Ovary (tissue), 9 donors: ENCODE data around the gene ZNF426. TPM values are rescaled to one million over a fixed set of nuclear protein-coding genes. Genes with fewer than 3 reads are reported as not detected.
A peak's percentile ranks its signal among the peaks of the same experiment; 100 is the strongest.
"Not testable (repeated sequence)": the region's sequence is repeated elsewhere in the genome, so short reads cannot be mapped to it uniquely, and the experiment has no call there.

Experiments
- DNase-seq, 5 donors: peaks; one replicate each; pipeline ENCODE4 v3.0.0-alpha.2; 2019 to 2020
- H3K27ac ChIP-seq, 2 donors: fragments of 200-600 bp; one replicate each; pipeline versions ENCODE4 v1.5.1 to v1.8.0; 2019 to 2022
- H3K27me3 ChIP-seq: fragments of 200-600 bp; one replicate; pipeline ENCODE4 v1.8.0; 2022
- H3K36me3 ChIP-seq: fragments of 200-600 bp; sonication (generic); one replicate; pipeline ENCODE4 v1.5.1; 2019
- H3K4me1 ChIP-seq: one replicate; pipeline ENCODE4 v1.8.1; 2013; ENCODE audit warnings: mild to moderate bottlenecking, moderate library complexity; ENCODE audit not compliant: insufficient read depth
- H3K4me3 ChIP-seq: fragments of 200-600 bp; sonication (generic); one replicate; pipeline ENCODE4 v1.5.1; 2017
- H3K9me3 ChIP-seq, 2 donors: fragments of 200-600 bp in 1 of 2; sonication (generic) in 1 of 2; one replicate each; pipeline versions ENCODE4 v1.5.1 to v1.8.1; 2013 to 2019; ENCODE audit warnings: mild to moderate bottlenecking in 1 of 2, moderate library complexity in 1 of 2
- CTCF ChIP-seq, 3 donors: fragments of 450-650 bp in 2 of 3; fragments of 200-600 bp in 1 of 3; IDR thresholded peaks; one replicate each; pipeline versions ENCODE4 v1.5.1 to v1.8.0; 2016 to 2022; ENCODE audit warnings: antibody characterized with exemption in 3 of 3, mild to moderate bottlenecking in 1 of 3
- EP300 ChIP-seq: sonication (generic); formaldehyde crosslinking; IDR thresholded peaks from one replicate; pipeline ENCODE4 v1.6.1; 2017; ENCODE audit warnings: antibody characterized with exemption
- POLR2A ChIP-seq: fragments of 450-650 bp; IDR thresholded peaks from one replicate; pipeline ENCODE4 v1.6.1; 2017; ENCODE audit warnings: antibody characterized with exemption, mild to moderate bottlenecking, moderate library complexity
- WGBS, 3 donors: extraction: QIAGEN DNeasy Blood & Tissue Kit in 1 of 3; methylation state at CpG; one replicate each; pipeline versions ENCODE4 v1.1.5 to v1.1.7; 2013 to 2017; 5-methylcytosine and 5-hydroxymethylcytosine counted together
- intact Hi-C, 4 donors: fragments of 100-400 bp; cut with DNase I; formaldehyde crosslinking; loops; one replicate each; pipeline versions ENCODE4 v1.11.0 to v1.15.1; 2022 to 2023
- polyA plus RNA-seq, 2 donors: library from polyadenylated mRNA; stranded (reverse); fragments of 200-250 nt in 1 of 2; fragments of 350-450 nt in 1 of 2; fragmentation: Illumina TruSeq in 1 of 2; extraction: RNeasy Lipid Tissue Mini Kit (QIAGEN cat#74804) in 1 of 2; gene quantifications; one replicate each; pipeline ENCODE4 v1.2.3, GENCODE V29; 2013 to 2014
- total RNA-seq, 7 donors: library from RNA; depleted of rRNA in 2 of 7; stranded (reverse); fragments of >200 nt in 2 of 7; fragmentation: NEBNext Ultra II Directional in 3 of 7; extraction: Animal tissue kit (Norgen Biotek cat#: 25700) in 3 of 7; gene quantifications; one replicate each; pipeline versions ENCODE4 v1.1.0 to v1.2.4, GENCODE V29; 2016 to 2023
- donor health status: DM: no; HTN: no; CAD: no; lungs with moderate emphysema.
- donor health status: DM: no; HTN: no; CAD: no.
- donor health status: Bipolar disorder and iron deficiency.
- donor health status: DM: yes; HTN: yes; CAD: no.
- donor health status: DM: no; HTN: no; CAD: no.
- donor health status: DM: yes; HTN: yes; CAD: no.

The ZNF426 gene
- total and polyA plus RNA-seq, 9 donors = 7.7 to 35.1 (median 27.3) TPM

- Histone ChIP-seq H3K36me3 (no peaks in the 10 kb centered on the region), H3K27me3 (no peaks in the 10 kb centered on the region), H3K9me3 (no peaks in the 10 kb centered on the region), H3K4me1 (no peaks in the 10 kb centered on the region), H3K27ac (no peak overlapping the region), H3K4me3 (no peak overlapping the region)
- TF ChIP-seq CTCF (IDR thresholded peaks at IDR 0.05) = no peak
- TF ChIP-seq EP300 = no peak
- TF ChIP-seq POLR2A = no peak
- 91 to 94% (median 92%) methylated on average over 10 to 11 of the region's 11 CpGs for WGBS, 3 donors
- intact Hi-C loops = no loop called here
- no peak for DNase-seq
These were observed 9.4 kb upstream of the ZNF426 start for GRCh38 chr19:9547870-9548269.

- H3K36me3 ChIP-seq, H3K4me1 ChIP-seq, H3K4me3 ChIP-seq, H3K27ac ChIP-seq, H3K9me3 ChIP-seq, intact Hi-C loops, H3K27me3 ChIP-seq: not testable (repeated sequence)
- 92% methylated on average over 12 of the region's 12 CpGs for WGBS, 3 donors
- peak in 1 of 5 donors; percentile 17 for DNase-seq
These were observed 2.8 kb upstream of the ZNF426 start for GRCh38 chr19:9541281-9541680.

- H3K27me3 ChIP-seq, DNase-seq, H3K4me3 ChIP-seq, H3K4me1 ChIP-seq, H3K27ac ChIP-seq, intact Hi-C loops, H3K36me3 ChIP-seq: not testable (repeated sequence)
- WGBS, 3 donors = 36 to 100% (median 95%) methylated on average over 1 of the region's 1 CpG
- H3K9me3 ChIP-seq = peaks cover 0 to 16% of the 10 kb centered on the region in 2 donors
These were observed 1.5 kb upstream of the ZNF426 start for GRCh38 chr19:9539921-9540320.

GRCh38 chr19:9539201-9539600, 756 bp upstream of the ZNF426 start:
- Histone ChIP-seq H3K27ac (peak overlapping the region; percentile 91 to 95), H3K9me3 (peaks cover 0 to 24% of the 10 kb centered on the region in 2 donors), H3K4me3 (peak overlapping the region; percentile 81)
- intact Hi-C loops, H3K27me3 ChIP-seq, DNase-seq, H3K36me3 ChIP-seq, H3K4me1 ChIP-seq: not testable (repeated sequence)
- 78 to 82% (median 79%) methylated on average over 6 of the region's 6 CpGs for WGBS, 3 donors

GRCh38 chr19:9535934-9536333, 2.5 kb downstream of the ZNF426 start:
- H3K4me1 ChIP-seq = peaks cover 3% of the 10 kb centered on the region
- peaks cover 0 to 56% of the 10 kb centered on the region in 2 donors for H3K9me3 ChIP-seq
- no peak for DNase-seq
- H3K27ac ChIP-seq = no peak overlapping the region
- peaks cover 2% of the 10 kb centered on the region for H3K36me3 ChIP-seq
- TF ChIP-seq POLR2A (no peak), CTCF (IDR thresholded peaks at IDR 0.05) (no peak), EP300 (no peak)
- WGBS, 3 donors = 93 to 98% (median 98%) methylated on average over 4 of the region's 4 CpGs
- no peak overlapping the region for H3K4me3 ChIP-seq
- H3K27me3 ChIP-seq = no peaks in the 10 kb centered on the region
- intact Hi-C loops = no loop called here

GRCh38 chr19:9531933-9532332, 6.5 kb downstream of the ZNF426 start:
- Histone ChIP-seq H3K36me3 (peaks cover 17% of the 10 kb centered on the region), H3K27ac (no peak overlapping the region), H3K4me1 (no peaks in the 10 kb centered on the region), H3K9me3 (peaks cover 10 to 95% of the 10 kb centered on the region in 2 donors), H3K27me3 (no peaks in the 10 kb centered on the region), H3K4me3 (no peak overlapping the region)
- no peak for TF ChIP-seq POLR2A
- no peak for DNase-seq
- intact Hi-C loops = no loop called here
- WGBS, 3 donors = 83 to 99% (median 98%) methylated on average over 4 of the region's 4 CpGs
